Measurements from ENCODE around the gene RBBP8NL.

RBBP8NL gene

DNA sequence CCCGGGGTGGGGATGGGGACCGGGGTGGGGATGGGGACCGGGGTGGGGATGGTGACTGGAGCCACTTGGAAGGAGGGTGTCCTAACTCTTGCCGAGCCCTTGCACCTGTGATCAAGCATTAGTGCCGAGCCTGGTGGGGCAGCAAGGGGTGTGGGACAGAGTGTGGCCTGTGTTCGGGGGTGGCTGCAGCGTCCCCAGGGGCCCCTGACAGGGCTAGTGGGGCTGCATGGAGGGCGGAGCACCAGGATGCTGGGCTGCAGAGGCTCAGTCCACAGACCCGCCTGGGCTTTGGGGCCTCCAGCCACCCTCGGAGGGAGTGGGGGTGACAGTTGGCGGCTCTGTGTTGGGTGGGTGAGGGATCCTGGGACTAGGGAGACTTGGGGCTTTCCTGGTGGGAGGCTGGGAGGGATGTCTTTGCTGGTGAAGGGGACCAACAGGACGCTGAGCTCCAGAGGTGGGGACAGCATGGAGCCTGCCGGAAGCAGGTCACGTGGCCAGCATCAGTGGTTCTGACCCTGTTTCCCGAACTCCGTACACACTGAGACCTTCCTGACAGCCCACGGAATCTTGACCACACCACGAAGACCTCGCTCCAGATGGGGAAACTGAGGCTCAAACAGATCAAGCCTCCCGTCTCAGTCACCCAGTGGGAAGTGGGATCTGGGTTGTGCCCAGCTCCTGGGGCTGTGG is 4.6 kb downstream of the RBBP8NL start:
- TF ChIP-seq, protein P1, sequence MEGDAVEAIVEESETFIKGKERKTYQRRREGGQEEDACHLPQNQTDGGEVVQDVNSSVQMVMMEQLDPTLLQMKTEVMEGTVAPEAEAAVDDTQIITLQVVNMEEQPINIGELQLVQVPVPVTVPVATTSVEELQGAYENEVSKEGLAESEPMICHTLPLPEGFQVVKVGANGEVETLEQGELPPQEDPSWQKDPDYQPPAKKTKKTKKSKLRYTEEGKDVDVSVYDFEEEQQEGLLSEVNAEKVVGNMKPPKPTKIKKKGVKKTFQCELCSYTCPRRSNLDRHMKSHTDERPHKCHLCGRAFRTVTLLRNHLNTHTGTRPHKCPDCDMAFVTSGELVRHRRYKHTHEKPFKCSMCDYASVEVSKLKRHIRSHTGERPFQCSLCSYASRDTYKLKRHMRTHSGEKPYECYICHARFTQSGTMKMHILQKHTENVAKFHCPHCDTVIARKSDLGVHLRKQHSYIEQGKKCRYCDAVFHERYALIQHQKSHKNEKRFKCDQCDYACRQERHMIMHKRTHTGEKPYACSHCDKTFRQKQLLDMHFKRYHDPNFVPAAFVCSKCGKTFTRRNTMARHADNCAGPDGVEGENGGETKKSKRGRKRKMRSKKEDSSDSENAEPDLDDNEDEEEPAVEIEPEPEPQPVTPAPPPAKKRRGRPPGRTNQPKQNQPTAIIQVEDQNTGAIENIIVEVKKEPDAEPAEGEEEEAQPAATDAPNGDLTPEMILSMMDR (IDR thresholded peaks at IDR 0.05; ENCODE audit: low read depth, low read length), result no peak
- DNase-seq, result no peak
- H3K27me3 ChIP-seq, result no peaks in the 10 kb centered on the region
- H3K9me3 ChIP-seq, result no peaks in the 10 kb centered on the region
- no peaks in the 10 kb centered on the region for H3K36me3 ChIP-seq
- H3K4me3 ChIP-seq (ENCODE audit: low read depth, low read length), result no peak overlapping the region
- H3K4me1 ChIP-seq, result no peaks in the 10 kb centered on the region

GRCh38 chr20:62421716-62421990 is 5.7 kb downstream of the RBBP8NL start:
- H3K4me1 ChIP-seq, result no peaks in the 10 kb centered on the region
- H3K9me3 ChIP-seq, result no peaks in the 10 kb centered on the region
- no peaks in the 10 kb centered on the region for H3K27me3 ChIP-seq
- H3K4me3 ChIP-seq (ENCODE audit: low read depth, low read length), result no peak overlapping the region
- no peak for DNase-seq
- no peaks in the 10 kb centered on the region for H3K36me3 ChIP-seq
- TF ChIP-seq, protein P1 (IDR thresholded peaks at IDR 0.05; ENCODE audit: low read depth, low read length), result no peak

DNA sequence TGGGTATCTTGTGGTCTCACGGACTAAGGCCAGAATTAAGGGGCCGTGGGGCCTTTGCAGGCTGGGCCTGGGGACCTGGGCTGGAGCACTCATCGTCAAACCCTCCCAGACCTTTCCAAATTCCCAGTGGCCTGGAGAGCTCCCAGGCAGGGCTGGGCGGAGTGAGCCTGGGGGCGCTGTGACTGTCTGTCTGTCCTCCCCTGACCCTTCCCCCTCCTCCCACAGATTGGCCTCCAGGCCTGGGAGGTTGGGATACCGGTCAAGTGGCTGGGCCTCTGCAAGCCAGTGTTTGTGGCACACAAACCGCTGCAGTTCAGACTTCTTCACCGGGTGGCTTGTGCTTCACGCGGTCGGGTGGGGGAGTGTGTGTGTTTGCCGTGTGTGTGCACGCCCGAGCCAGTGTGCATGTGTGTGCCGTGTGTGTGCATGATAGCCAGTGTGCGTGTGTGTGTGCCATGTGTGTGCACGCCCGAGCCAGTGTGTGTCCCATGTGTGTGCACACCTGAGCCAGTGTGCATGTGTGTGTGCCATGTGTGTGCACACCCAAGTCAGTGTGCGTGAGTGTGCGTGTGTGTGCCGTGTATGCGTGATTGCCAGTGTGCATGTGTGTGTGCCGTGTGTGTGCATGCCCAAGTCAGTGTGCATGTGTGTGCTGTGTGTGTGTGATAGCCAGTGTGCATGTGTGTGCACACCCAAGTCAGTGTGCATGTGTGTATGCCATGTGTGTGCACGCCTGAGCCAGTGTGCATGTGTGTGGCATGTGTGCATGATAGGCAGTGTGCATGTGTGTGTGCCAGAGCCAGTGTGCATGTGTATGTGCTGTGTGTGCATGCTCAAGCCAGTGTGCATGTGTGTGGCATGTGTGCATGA is 6.3 kb downstream of the RBBP8NL start:
- TF ChIP-seq, protein P1 (IDR thresholded peaks at IDR 0.05; ENCODE audit: low read depth, low read length), result no peak
- no peaks in the 10 kb centered on the region for H3K9me3 ChIP-seq
- H3K27me3 ChIP-seq, result no peaks in the 10 kb centered on the region
- no peaks in the 10 kb centered on the region for H3K4me1 ChIP-seq
- no peak for DNase-seq
- H3K36me3 ChIP-seq, result no peaks in the 10 kb centered on the region
- no peak overlapping the region for H3K4me3 ChIP-seq (ENCODE audit: low read depth, low read length)

DNA sequence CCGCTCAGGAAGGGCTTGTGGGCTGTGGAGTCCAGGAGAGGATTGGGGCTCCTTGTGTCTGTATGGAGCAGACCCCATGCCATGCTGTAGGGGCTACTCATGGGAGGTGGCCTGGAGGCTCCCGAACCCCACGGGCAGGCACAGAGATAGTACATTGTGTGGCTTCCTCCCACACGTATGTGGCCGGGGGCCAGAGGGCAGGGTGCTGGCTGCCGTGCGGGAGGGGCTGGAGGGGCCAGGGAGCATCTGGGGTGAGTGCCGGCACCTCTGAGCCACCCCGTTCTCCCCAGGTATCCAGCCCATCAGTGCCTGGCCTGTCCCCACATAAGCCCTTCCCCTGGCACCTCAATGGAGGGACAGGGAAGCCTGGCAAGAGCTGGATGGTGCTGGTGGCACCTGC is 7.6 kb downstream of the RBBP8NL start:
- Histone ChIP-seq H3K4me3 (ENCODE audit: low read depth, low read length) (no peak overlapping the region), H3K4me1 (no peaks in the 10 kb centered on the region), H3K9me3 (no peaks in the 10 kb centered on the region), H3K36me3 (no peaks in the 10 kb centered on the region), H3K27me3 (no peaks in the 10 kb centered on the region)
- TF ChIP-seq, protein P1 (IDR thresholded peaks at IDR 0.05; ENCODE audit: low read depth, low read length), result no peak
- no peak for DNase-seq

GRCh38 chr20:62418709-62419487 is 8.4 kb downstream of the RBBP8NL start:
- TF ChIP-seq, protein P1 (IDR thresholded peaks at IDR 0.05; ENCODE audit: low read depth, low read length), result no peak
- no peaks in the 10 kb centered on the region for H3K27me3 ChIP-seq
- no peak overlapping the region for H3K4me3 ChIP-seq (ENCODE audit: low read depth, low read length)
- no peaks in the 10 kb centered on the region for H3K4me1 ChIP-seq
- H3K9me3 ChIP-seq, result no peaks in the 10 kb centered on the region
- H3K36me3 ChIP-seq, result no peaks in the 10 kb centered on the region
- no peak for DNase-seq
